Subcutaneous abdominal adipose tissue (tissue), 5 donors: ENCODE results near the gene CA10.

Experiments used
- H3K27ac ChIP-seq: one replicate; pipeline ENCODE4 v1.7.0; 2013; ENCODE audit warnings: low read depth, mild to moderate bottlenecking, inconsistent platforms, low read length, moderate library complexity
- H3K27me3 ChIP-seq, 5 donors: one replicate each; pipeline ENCODE4 v1.7.0; 2013; ENCODE audit warnings: low read length in 5 of 5, inconsistent platforms in 1 of 5; ENCODE audit not compliant: control insufficient read depth in 5 of 5, insufficient read depth in 4 of 5
- H3K36me3 ChIP-seq, 5 donors: one replicate each; pipeline ENCODE4 v1.7.0; 2013; ENCODE audit warnings: low read length in 5 of 5; ENCODE audit not compliant: control insufficient read depth in 5 of 5, insufficient read depth in 5 of 5
- H3K4me1 ChIP-seq, 5 donors: one replicate each; pipeline ENCODE4 v1.7.0; 2013; ENCODE audit warnings: low read length in 5 of 5, mild to moderate bottlenecking in 3 of 5, moderate library complexity in 1 of 5; ENCODE audit not compliant: control insufficient read depth in 5 of 5, insufficient read depth in 5 of 5
- H3K4me3 ChIP-seq, 5 donors: one replicate each; pipeline ENCODE4 v1.7.0; 2013; ENCODE audit warnings: low read length in 5 of 5, low read depth in 1 of 5
- H3K9ac ChIP-seq, 5 donors: one replicate each; pipeline ENCODE4 v1.7.0; 2013; ENCODE audit warnings: low read length in 5 of 5, mild to moderate bottlenecking in 4 of 5, moderate library complexity in 3 of 5
- H3K9me3 ChIP-seq, 5 donors: one replicate each; pipeline ENCODE4 v1.7.0; 2013; ENCODE audit warnings: low read length in 5 of 5; ENCODE audit not compliant: control insufficient read depth in 5 of 5
- donor health status: healthy.
- donor health status: healthy.
- donor health status: healthy.
- donor health status: healthy.
- donor health status: healthy.

CA10 gene

GRCh38 chr17:51700011-51700760 lies 458.3 kb downstream of the CA10 start:
- Histone ChIP-seq H3K27me3 (peaks cover 0 to 2% (median 0%) of the 10 kb centered on the region in 5 donors), H3K4me3 (no peak overlapping the region), H3K4me1 (peaks cover 0 to 3% (median 0%) of the 10 kb centered on the region in 5 donors), H3K36me3 (no peaks in the 10 kb centered on the region), H3K27ac (no peak overlapping the region), H3K9ac (no peak overlapping the region), H3K9me3 (peaks cover 0 to 2% (median 0%) of the 10 kb centered on the region in 5 donors)

GRCh38 chr17:51699303-51699702 lies 459.2 kb downstream of the CA10 start:
- H3K4me1 ChIP-seq, result peaks cover 0 to 3% (median 0%) of the 10 kb centered on the region in 5 donors
- no peak overlapping the region for H3K4me3 ChIP-seq
- H3K9ac ChIP-seq, result no peak overlapping the region
- H3K27me3 ChIP-seq, result peaks cover 0 to 2% (median 0%) of the 10 kb centered on the region in 5 donors
- no peak overlapping the region for H3K27ac ChIP-seq
- H3K36me3 ChIP-seq, result no peaks in the 10 kb centered on the region
- H3K9me3 ChIP-seq, result peaks cover 0 to 6% (median 0%) of the 10 kb centered on the region in 5 donors

GRCh38 chr17:51692917-51693316 lies 465.6 kb downstream of the CA10 start:
- H3K4me1 ChIP-seq, result no peaks in the 10 kb centered on the region
- H3K27ac ChIP-seq, result no peak overlapping the region
- H3K36me3 ChIP-seq, result no peaks in the 10 kb centered on the region
- H3K27me3 ChIP-seq, result peaks cover 0 to 1% (median 0%) of the 10 kb centered on the region in 5 donors
- no peak overlapping the region for H3K4me3 ChIP-seq
- peaks cover 0 to 8% (median 0%) of the 10 kb centered on the region in 5 donors for H3K9me3 ChIP-seq
- H3K9ac ChIP-seq, result no peak overlapping the region

GRCh38 chr17:51687887-51688286 lies 470.6 kb downstream of the CA10 start:
- H3K36me3 ChIP-seq, result no peaks in the 10 kb centered on the region
- H3K4me1 ChIP-seq, result no peaks in the 10 kb centered on the region
- H3K4me3 ChIP-seq, result no peak overlapping the region
- H3K9ac ChIP-seq, result no peak overlapping the region
- H3K27me3 ChIP-seq, result no peaks in the 10 kb centered on the region
- no peaks in the 10 kb centered on the region for H3K9me3 ChIP-seq
- H3K27ac ChIP-seq, result no peak overlapping the region

- H3K9ac ChIP-seq, result no peak overlapping the region
- H3K27me3 ChIP-seq, result no peaks in the 10 kb centered on the region
- H3K4me3 ChIP-seq, result no peak overlapping the region
- H3K4me1 ChIP-seq, result no peaks in the 10 kb centered on the region
- H3K27ac ChIP-seq, result no peak overlapping the region
- no peaks in the 10 kb centered on the region for H3K36me3 ChIP-seq
- no peaks in the 10 kb centered on the region for H3K9me3 ChIP-seq
Observed at GRCh38 chr17:51685287-51685909, 473.1 kb downstream of the CA10 start.

- Histone ChIP-seq H3K4me1 (no peaks in the 10 kb centered on the region), H3K4me3 (no peak overlapping the region), H3K9me3 (no peaks in the 10 kb centered on the region), H3K27me3 (no peaks in the 10 kb centered on the region), H3K27ac (no peak overlapping the region), H3K9ac (no peak overlapping the region), H3K36me3 (no peaks in the 10 kb centered on the region)
Observed at GRCh38 chr17:51684214-51684613, 474.3 kb downstream of the CA10 start.

GRCh38 chr17:51683291-51683690 lies 475.2 kb downstream of the CA10 start:
- no peak overlapping the region for H3K4me3 ChIP-seq
- no peaks in the 10 kb centered on the region for H3K36me3 ChIP-seq
- no peaks in the 10 kb centered on the region for H3K9me3 ChIP-seq
- no peaks in the 10 kb centered on the region for H3K27me3 ChIP-seq
- no peak overlapping the region for H3K9ac ChIP-seq
- H3K4me1 ChIP-seq, result no peaks in the 10 kb centered on the region
- H3K27ac ChIP-seq, result no peak overlapping the region

GRCh38 chr17:51682115-51682514 lies 476.4 kb downstream of the CA10 start:
- no peak overlapping the region for H3K27ac ChIP-seq
- H3K36me3 ChIP-seq, result no peaks in the 10 kb centered on the region
- no peaks in the 10 kb centered on the region for H3K9me3 ChIP-seq

GRCh38 chr17:51677875-51678274 lies 480.6 kb downstream of the CA10 start:
- Histone ChIP-seq H3K9ac (no peak overlapping the region), H3K4me1 (no peaks in the 10 kb centered on the region), H3K27ac (no peak overlapping the region)

More at GRCh38 chr17:51682115-51682514, 476.4 kb downstream of the CA10 start:
- no peaks in the 10 kb centered on the region for H3K27me3 ChIP-seq
- no peak overlapping the region for H3K9ac ChIP-seq
- H3K4me3 ChIP-seq, result no peak overlapping the region
- no peaks in the 10 kb centered on the region for H3K4me1 ChIP-seq

GRCh38 chr17:51676691-51677487 lies 481.6 kb downstream of the CA10 start:
- H3K27ac ChIP-seq, result no peak overlapping the region
- no peaks in the 10 kb centered on the region for H3K36me3 ChIP-seq
- no peaks in the 10 kb centered on the region for H3K4me1 ChIP-seq
- H3K9me3 ChIP-seq, result no peaks in the 10 kb centered on the region
- H3K9ac ChIP-seq, result no peak overlapping the region
- no peaks in the 10 kb centered on the region for H3K27me3 ChIP-seq
- H3K4me3 ChIP-seq, result no peak overlapping the region

More at GRCh38 chr17:51677875-51678274, 480.6 kb downstream of the CA10 start:
- Histone ChIP-seq H3K9me3 (no peaks in the 10 kb centered on the region), H3K36me3 (no peaks in the 10 kb centered on the region), H3K4me3 (no peak overlapping the region), H3K27me3 (no peaks in the 10 kb centered on the region)
